HuH-7.5 (cell line): ENCODE results near the gene CNTLN.
A peak's percentile ranks its signal among the peaks of the same experiment; 100 is the strongest.
"Not testable (repeated sequence)": the region's sequence is repeated elsewhere in the genome, so short reads cannot be mapped to it uniquely, and the experiment has no call there.

Source experiments
- DNase-seq: peaks from one replicate; pipeline ENCODE4 v3.0.0; 2011; ENCODE audit warnings: low spot score

The CNTLN gene

GRCh38 chr9:17134396-17135294 is at the start of gene CNTLN:
TSS of gene CNTLN (plus strand) at chr9:17135040. CDS start at chr9:17135066, 26 bp downstream.
- peak; percentile 70 for DNase-seq

GRCh38 chr9:17088566-17088965 is 46.3 kb upstream of the CNTLN start:
- no peak for DNase-seq

GRCh38 chr9:17090041-17090440 is 44.8 kb upstream of the CNTLN start:
- DNase-seq, result no peak

GRCh38 chr9:17116400-17116837 is 18.4 kb upstream of the CNTLN start:
- DNase-seq, result no peak

- no peak for DNase-seq
Observed at GRCh38 chr9:17117372-17117771, 17.5 kb upstream of the CNTLN start.

GRCh38 chr9:17120203-17120602 is 14.6 kb upstream of the CNTLN start:
- no peak for DNase-seq

- DNase-seq, result no peak
Observed at GRCh38 chr9:17121264-17121663, 13.6 kb upstream of the CNTLN start.

- DNase-seq, result no peak
Observed at GRCh38 chr9:17130291-17130690, 4.5 kb upstream of the CNTLN start.

- no peak for DNase-seq
Observed at GRCh38 chr9:17130725-17131124, 4.1 kb upstream of the CNTLN start.

- DNase-seq, result no peak
Observed at GRCh38 chr9:17131494-17131893, 3.3 kb upstream of the CNTLN start.

GRCh38 chr9:17135295-17136160 is 688 bp downstream of the CNTLN start:
- peak; percentile 20 for DNase-seq

GRCh38 chr9:17137566-17137965 is 2.7 kb downstream of the CNTLN start:
- DNase-seq, result no peak

- DNase-seq, result peak; percentile 44
Observed at GRCh38 chr9:17138503-17138902, 3.7 kb downstream of the CNTLN start.

GRCh38 chr9:17140418-17140817 is 5.6 kb downstream of the CNTLN start:
- no peak for DNase-seq

- no peak for DNase-seq
Observed at GRCh38 chr9:17148324-17148723, 13.5 kb downstream of the CNTLN start.

- no peak for DNase-seq
Observed at GRCh38 chr9:17159469-17159868, 24.6 kb downstream of the CNTLN start.

GRCh38 chr9:17160327-17160726 is 25.5 kb downstream of the CNTLN start:
- no peak for DNase-seq

- DNase-seq, result no peak
Observed at GRCh38 chr9:17165764-17166163, 30.9 kb downstream of the CNTLN start.

GRCh38 chr9:17166346-17166745 is 31.5 kb downstream of the CNTLN start:
- DNase-seq, result no peak

GRCh38 chr9:17171309-17172094 is 36.7 kb downstream of the CNTLN start:
- DNase-seq, result no peak

- DNase-seq, result not testable (repeated sequence)
Observed at GRCh38 chr9:17177496-17177895, 42.7 kb downstream of the CNTLN start.

GRCh38 chr9:17185481-17186029 is 50.7 kb downstream of the CNTLN start:
- no peak for DNase-seq
